Activated T-helper 9 cell treated with anti-CD3 and anti-CD28 coated beads, Interleukin-2, amount 50 U/mL, for 16 hours (primary cell): Measurements from ENCODE around the gene CFAP46.
"Not testable (repeated sequence)": the region's sequence is repeated elsewhere in the genome, so short reads cannot be mapped to it uniquely, and the experiment has no call there.

Source experiments
- DNase-seq: peaks from one replicate; pipeline ENCODE4 v3.0.0-alpha.2; 2020; ENCODE audit warnings: low read depth

The CFAP46 gene

GRCh38 chr10:132804785-132805426, 137.5 kb downstream of the CFAP46 start:
- DNase-seq: no peak

GRCh38 chr10:132804287-132804686, 138.1 kb downstream of the CFAP46 start:
- no peak for DNase-seq

- no peak for DNase-seq
These were observed 138.8 kb downstream of the CFAP46 start for GRCh38 chr10:132803416-132804210.

GRCh38 chr10:132802694-132803320, 139.6 kb downstream of the CFAP46 start:
- no peak for DNase-seq

GRCh38 chr10:132802048-132802447, 140.3 kb downstream of the CFAP46 start:
- DNase-seq: no peak

GRCh38 chr10:132799865-132800264, 142.5 kb downstream of the CFAP46 start:
- DNase-seq: no peak

GRCh38 chr10:132798876-132799275, 143.5 kb downstream of the CFAP46 start:
- DNase-seq: no peak

GRCh38 chr10:132798403-132798802, 144.0 kb downstream of the CFAP46 start:
- no peak for DNase-seq

GRCh38 chr10:132797986-132798385, 144.4 kb downstream of the CFAP46 start:
- DNase-seq: not testable (repeated sequence)

GRCh38 chr10:132796846-132797245, 145.5 kb downstream of the CFAP46 start:
- no peak for DNase-seq

- no peak for DNase-seq
These were observed 148.2 kb downstream of the CFAP46 start for GRCh38 chr10:132793871-132794849.

- no peak for DNase-seq
These were observed 149.2 kb downstream of the CFAP46 start for GRCh38 chr10:132793213-132793612.

- no peak for DNase-seq
These were observed 149.6 kb downstream of the CFAP46 start for GRCh38 chr10:132792796-132793195.

GRCh38 chr10:132792099-132792498, 150.3 kb downstream of the CFAP46 start:
- not testable (repeated sequence) for DNase-seq

- no peak for DNase-seq
These were observed 151.2 kb downstream of the CFAP46 start for GRCh38 chr10:132790934-132791829.

GRCh38 chr10:132790470-132790869, 151.9 kb downstream of the CFAP46 start:
- no peak for DNase-seq

- no peak for DNase-seq
These were observed 152.7 kb downstream of the CFAP46 start for GRCh38 chr10:132789659-132790148.

GRCh38 chr10:132788831-132789219, 153.5 kb downstream of the CFAP46 start:
- no peak for DNase-seq

- no peak for DNase-seq
These were observed 154.1 kb downstream of the CFAP46 start for GRCh38 chr10:132788180-132788830.
